ENCODE results near the gene CASD1.

CASD1 gene

GRCh38 chr7:94530109-94530508 is 20.5 kb downstream of the CASD1 start:
- no peaks in the 10 kb centered on the region for H3F3A ChIP-seq (ENCODE audit: insufficient read depth, low read length)
- no peaks in the 10 kb centered on the region for H3K27me3 ChIP-seq (replicated peaks; ENCODE audit: insufficient read depth, low read length)
- no peaks in the 10 kb centered on the region for H3K36me3 ChIP-seq (replicated peaks; ENCODE audit: insufficient read depth, low read length)
- H3K27ac ChIP-seq (ENCODE audit: low read length), result no peak overlapping the region
- no peaks in the 10 kb centered on the region for H3K9me3 ChIP-seq (replicated peaks; ENCODE audit: insufficient read depth, low read length)
- no peak for DNase-seq
- H3K9me2 ChIP-seq (replicated peaks; ENCODE audit: insufficient read depth, low read length), result no peaks in the 10 kb centered on the region
- H2AFZ ChIP-seq (ENCODE audit: low read length), result no peak overlapping the region
- no peak for TF ChIP-seq EZH2phosphoT487 (IDR thresholded peaks at IDR 0.05; ENCODE audit: low read length)
- no peak for TF ChIP-seq CTCF (IDR thresholded peaks at IDR 0.05; ENCODE audit: low read length)
- TF ChIP-seq EZH2 (optimal IDR thresholded peaks at IDR 0.05; ENCODE audit: low read depth, low read length), result no peak
- no peak overlapping the region for H3K4me3 ChIP-seq (ENCODE audit: low read length)
- H3K4me2 ChIP-seq (ENCODE audit: low read depth, low read length), result no peak overlapping the region
- H3K79me2 ChIP-seq (ENCODE audit: low read length), result no peaks in the 10 kb centered on the region
- no peaks in the 10 kb centered on the region for H3K4me1 ChIP-seq (ENCODE audit: low read length)
- H3K9ac ChIP-seq (ENCODE audit: low read length), result no peak overlapping the region
- no peaks in the 10 kb centered on the region for H4K20me1 ChIP-seq (ENCODE audit: insufficient read depth, low read length)

DNA sequence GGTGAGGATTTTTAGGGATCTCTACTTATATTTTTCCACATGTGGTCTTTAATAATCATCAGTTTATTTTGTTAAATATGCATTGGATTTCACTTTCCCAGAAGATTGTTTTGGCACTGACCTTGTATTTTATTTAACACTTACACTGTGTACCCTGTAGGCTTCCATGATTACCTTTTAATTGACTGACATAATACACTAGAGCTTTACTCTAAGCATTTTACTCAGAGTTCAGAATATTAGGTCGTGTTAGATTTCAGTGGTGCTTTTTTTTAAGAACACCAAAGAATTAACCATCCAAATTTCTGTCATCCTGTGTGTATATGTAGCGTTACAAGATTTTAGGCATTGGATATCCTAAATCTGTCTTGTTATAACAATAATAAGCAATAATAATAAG is 23.1 kb downstream of the CASD1 start:
- H2AFZ ChIP-seq (ENCODE audit: low read length), result no peak overlapping the region
- H3K4me2 ChIP-seq (ENCODE audit: low read depth, low read length), result no peak overlapping the region
- H3K27ac ChIP-seq (ENCODE audit: low read length), result no peak overlapping the region
- no peaks in the 10 kb centered on the region for H4K20me1 ChIP-seq (ENCODE audit: insufficient read depth, low read length)
- no peaks in the 10 kb centered on the region for H3K79me2 ChIP-seq (ENCODE audit: low read length)
- no peak overlapping the region for H3K9ac ChIP-seq (ENCODE audit: low read length)
- no peak overlapping the region for H3K4me3 ChIP-seq (ENCODE audit: low read length)
- H3K9me2 ChIP-seq (replicated peaks; ENCODE audit: insufficient read depth, low read length), result no peaks in the 10 kb centered on the region
- H3K9me3 ChIP-seq (replicated peaks; ENCODE audit: insufficient read depth, low read length), result no peaks in the 10 kb centered on the region
- no peaks in the 10 kb centered on the region for H3F3A ChIP-seq (ENCODE audit: insufficient read depth, low read length)
- no peaks in the 10 kb centered on the region for H3K36me3 ChIP-seq (replicated peaks; ENCODE audit: insufficient read depth, low read length)
- TF ChIP-seq CTCF (IDR thresholded peaks at IDR 0.05; ENCODE audit: low read length), result no peak
- TF ChIP-seq EZH2 (optimal IDR thresholded peaks at IDR 0.05; ENCODE audit: low read depth, low read length), result no peak
- no peaks in the 10 kb centered on the region for H3K4me1 ChIP-seq (ENCODE audit: low read length)
- no peaks in the 10 kb centered on the region for H3K27me3 ChIP-seq (replicated peaks; ENCODE audit: insufficient read depth, low read length)
- no peak for DNase-seq

DNA sequence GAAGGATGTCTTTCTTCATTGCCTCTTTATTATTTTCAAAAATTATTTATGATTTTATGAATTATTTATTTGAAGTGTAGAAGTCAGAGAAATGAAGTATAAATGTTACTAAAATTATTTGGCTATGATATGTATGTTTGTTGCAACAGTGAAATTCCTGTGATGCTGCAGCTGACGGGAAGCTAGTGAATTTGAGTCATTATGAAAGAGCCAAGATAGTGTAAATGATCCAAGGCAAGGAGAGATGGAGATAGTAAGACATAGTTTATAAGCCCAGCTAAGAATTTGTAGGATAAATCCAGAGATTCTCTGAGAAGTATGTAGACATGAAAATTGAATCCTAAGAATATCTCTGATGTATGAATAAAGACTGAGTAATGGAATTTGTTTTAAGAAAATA is 30.8 kb downstream of the CASD1 start:
- no peaks in the 10 kb centered on the region for H3K36me3 ChIP-seq (replicated peaks; ENCODE audit: insufficient read depth, low read length)
- no peak overlapping the region for H3K4me2 ChIP-seq (ENCODE audit: low read depth, low read length)
- no peaks in the 10 kb centered on the region for H4K20me1 ChIP-seq (ENCODE audit: insufficient read depth, low read length)
- H2AFZ ChIP-seq (ENCODE audit: low read length), result no peak overlapping the region
- TF ChIP-seq EZH2phosphoT487 (IDR thresholded peaks at IDR 0.05; ENCODE audit: low read length) (no peak), EZH2 (optimal IDR thresholded peaks at IDR 0.05; ENCODE audit: low read depth, low read length) (no peak), CTCF (IDR thresholded peaks at IDR 0.05; ENCODE audit: low read length) (no peak)
- H3K9ac ChIP-seq (ENCODE audit: low read length), result no peak overlapping the region
- no peak overlapping the region for H3K27ac ChIP-seq (ENCODE audit: low read length)
- H3K4me3 ChIP-seq (ENCODE audit: low read length), result no peak overlapping the region
- no peaks in the 10 kb centered on the region for H3K9me2 ChIP-seq (replicated peaks; ENCODE audit: insufficient read depth, low read length)
- no peaks in the 10 kb centered on the region for H3F3A ChIP-seq (ENCODE audit: insufficient read depth, low read length)
- H3K79me2 ChIP-seq (ENCODE audit: low read length), result no peaks in the 10 kb centered on the region
- no peak for DNase-seq
- no peaks in the 10 kb centered on the region for H3K4me1 ChIP-seq (ENCODE audit: low read length)
- no peaks in the 10 kb centered on the region for H3K27me3 ChIP-seq (replicated peaks; ENCODE audit: insufficient read depth, low read length)
- no peaks in the 10 kb centered on the region for H3K9me3 ChIP-seq (replicated peaks; ENCODE audit: insufficient read depth, low read length)

Data from MM.1S (cell line).